Suprapubic skin (tissue), 4 donors: ENCODE measurements around the gene RPS6KA2.

Experiments
- CTCF ChIP-seq, 2 donors: fragments of 200-600 bp in 1 of 2; fragments of 450-650 bp in 1 of 2; sonication (generic) in 1 of 2; IDR thresholded peaks; one replicate each; pipeline ENCODE4 v1.5.1; 2016 to 2019; ENCODE audit warnings: antibody characterized with exemption in 2 of 2, mild to moderate bottlenecking in 1 of 2, moderate library complexity in 1 of 2
- POLR2A ChIP-seq, 2 donors: fragments of 450-650 bp; IDR thresholded peaks; one replicate each; pipeline ENCODE4 v1.6.1; 2017; ENCODE audit warnings: antibody characterized with exemption in 2 of 2, mild to moderate bottlenecking in 2 of 2, moderate library complexity in 2 of 2
- POLR2AphosphoS5 ChIP-seq, 3 donors: sonication (generic); formaldehyde crosslinking; IDR thresholded peaks; one replicate each; pipeline ENCODE4 v1.6.1; 2017; ENCODE audit warnings: antibody characterized with exemption in 3 of 3

- TF ChIP-seq CTCF (IDR thresholded peaks at IDR 0.05) (no peak), POLR2A (IDR thresholded peaks at IDR 0.05) (no peak), POLR2AphosphoS5 (IDR thresholded peaks at IDR 0.05) (no peak)
Observed at GRCh38 chr6:166614171-166614583, 12.9 kb downstream of the RPS6KA2 start.
